HG03060 (cell line): ENCODE data around the gene JOSD1.

Experiments used
- ATAC-seq: cut with Tn5 transposase; IDR thresholded peaks from one replicate; pipeline ENCODE4 v1.9.1; 2021; ENCODE audit warnings: low read depth, moderate number of reproducible peaks; ENCODE audit not compliant: unreplicated experiment

JOSD1 gene

GRCh38 chr22:38638728-38639127 is 62.0 kb downstream of the JOSD1 start:
- ATAC-seq = no peak

- no peak for ATAC-seq
Measured at GRCh38 chr22:38638216-38638615, 62.5 kb downstream of the JOSD1 start.
